HG03378 (cell line): ENCODE measurements around the gene TYW1.
"Not testable (repeated sequence)": the region's sequence is repeated elsewhere in the genome, so short reads cannot be mapped to it uniquely, and the experiment has no call there.

Experiments used
- ATAC-seq: cut with Tn5 transposase; IDR thresholded peaks from one replicate; pipeline ENCODE4 v1.9.1; 2021; ENCODE audit warnings: mild to moderate bottlenecking, moderate library complexity; ENCODE audit not compliant: unreplicated experiment

TYW1 gene

GRCh38 chr7:67229018-67229417, 232.4 kb downstream of the TYW1 start:
- not testable (repeated sequence) for ATAC-seq

GRCh38 chr7:67230029-67230428, 233.4 kb downstream of the TYW1 start:
- not testable (repeated sequence) for ATAC-seq

DNA sequence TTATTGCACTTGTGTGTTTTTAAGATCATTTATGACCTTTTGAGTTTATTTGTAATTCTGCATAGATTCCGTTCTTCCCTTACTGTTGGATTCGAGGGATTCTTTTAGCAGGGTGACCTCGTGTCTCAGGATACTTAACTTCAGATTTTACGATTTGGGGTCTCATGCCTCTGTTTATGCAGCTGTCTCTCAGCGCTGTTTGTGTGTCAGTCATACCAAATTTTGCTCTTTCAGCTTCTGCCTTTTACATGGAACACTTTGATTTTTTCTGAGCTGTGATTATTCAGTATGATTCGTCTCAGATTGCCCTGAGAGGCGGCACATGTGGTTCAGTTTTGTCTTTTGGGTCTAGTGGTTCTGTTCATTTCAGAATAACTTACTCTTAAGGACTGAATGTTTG, 236.9 kb downstream of the TYW1 start:
- ATAC-seq = not testable (repeated sequence)

- ATAC-seq = not testable (repeated sequence)
These were observed 239.6 kb downstream of the TYW1 start for GRCh38 chr7:67236216-67236615.

- not testable (repeated sequence) for ATAC-seq
These were observed 246.2 kb downstream of the TYW1 start for GRCh38 chr7:67242871-67243270.

- ATAC-seq = not testable (repeated sequence)
These were observed 251.7 kb downstream of the TYW1 start for GRCh38 chr7:67248364-67248763.

- no peak for ATAC-seq
These were observed 255.4 kb downstream of the TYW1 start for GRCh38 chr7:67251986-67252558.

DNA sequence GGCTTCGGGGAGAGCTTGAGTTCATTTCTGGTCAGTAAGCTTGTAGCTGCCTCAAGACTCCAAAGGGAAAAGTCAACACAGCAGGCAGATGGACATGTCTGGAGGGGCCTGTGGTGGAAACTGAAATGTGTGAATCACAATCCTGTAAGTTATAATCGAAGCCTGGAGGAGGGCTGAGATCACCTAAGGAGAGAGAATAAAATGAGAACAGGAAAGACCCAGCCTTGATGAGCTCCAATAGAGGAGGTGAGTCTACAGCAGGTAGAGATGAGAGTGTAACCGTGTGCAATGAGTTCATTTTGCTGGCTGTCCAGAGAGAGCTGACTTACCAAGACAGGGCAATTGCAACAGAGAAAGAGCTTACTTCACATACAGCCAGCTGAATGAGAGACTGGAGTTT, 258.4 kb downstream of the TYW1 start:
- not testable (repeated sequence) for ATAC-seq

- not testable (repeated sequence) for ATAC-seq
These were observed 261.1 kb downstream of the TYW1 start for GRCh38 chr7:67257779-67258178.

DNA sequence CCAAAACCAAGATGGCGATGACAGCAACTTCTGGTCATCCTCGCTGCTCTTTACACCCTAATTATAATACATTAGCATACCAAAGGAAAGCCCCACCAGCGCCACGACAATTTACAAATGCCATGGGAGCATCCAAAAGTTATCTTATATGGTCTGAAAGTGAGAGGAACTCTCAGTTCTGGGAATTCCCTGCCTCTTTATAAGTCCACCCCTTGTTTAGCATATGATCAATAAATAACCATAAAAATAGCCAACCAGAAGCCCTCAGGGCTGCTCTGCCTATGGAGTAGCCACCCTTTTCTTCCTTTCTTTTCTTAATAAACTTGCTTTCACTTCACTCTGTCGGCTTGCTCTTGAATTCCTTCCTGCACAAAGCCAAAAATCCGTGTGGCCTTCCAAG, 262.7 kb downstream of the TYW1 start:
- not testable (repeated sequence) for ATAC-seq

DNA sequence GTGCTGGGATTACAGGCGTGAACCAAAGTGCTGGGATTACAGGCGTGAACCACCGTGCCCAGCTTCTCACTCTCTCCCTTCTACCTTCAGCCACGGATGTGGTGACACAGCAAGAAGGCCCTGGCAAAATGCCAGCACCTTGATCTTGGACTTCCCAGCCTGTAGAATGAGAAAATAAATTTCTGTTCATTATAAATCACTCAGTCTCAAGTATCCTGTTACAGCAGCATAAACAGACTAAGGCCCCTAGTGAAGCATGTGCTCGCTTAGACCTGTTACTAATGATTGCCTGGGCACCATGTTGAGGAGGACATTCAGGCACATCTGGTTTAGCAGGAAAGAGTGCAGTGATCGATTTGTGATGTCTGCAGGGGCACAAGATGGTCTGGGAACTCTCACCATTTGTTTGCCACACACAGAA, 263.5 kb downstream of the TYW1 start:
- not testable (repeated sequence) for ATAC-seq

- not testable (repeated sequence) for ATAC-seq
These were observed 267.4 kb downstream of the TYW1 start for GRCh38 chr7:67264000-67264399.

DNA sequence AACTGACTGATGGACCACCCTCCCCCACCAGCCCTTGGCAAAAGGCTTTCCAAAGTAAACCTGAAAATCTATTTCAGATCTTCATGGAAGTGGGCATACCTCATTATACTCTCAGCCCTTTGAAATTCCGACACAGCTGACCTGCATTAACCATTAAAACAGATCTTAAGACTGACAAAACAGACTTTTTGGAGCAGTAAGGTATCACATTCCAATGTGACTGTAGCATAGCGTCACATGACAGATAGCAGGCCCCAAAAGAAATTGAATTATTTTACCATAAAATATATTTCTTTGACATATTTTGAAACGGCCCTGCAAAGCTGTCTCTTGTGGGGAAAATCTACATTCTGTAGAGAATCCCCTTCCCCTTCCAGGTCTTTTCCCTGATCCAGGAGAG, 269.4 kb downstream of the TYW1 start:
- not testable (repeated sequence) for ATAC-seq

GRCh38 chr7:67267914-67268313, 271.3 kb downstream of the TYW1 start:
- ATAC-seq = no peak

GRCh38 chr7:67269916-67270315, 273.3 kb downstream of the TYW1 start:
- not testable (repeated sequence) for ATAC-seq
